K562 (cell line): Measurements from ENCODE around the gene RDH5. TPM values are rescaled to one million over a fixed set of nuclear protein-coding genes. Genes with fewer than 3 reads are reported as not detected.

Experiments used
- ATAC-seq: fragments of 200-7000 bp; cut with Tn5 transposase; 3 replicates; pipeline ENCODE4 v1.9.1; 2020; ENCODE audit warnings: moderate library complexity
- BruUV-seq: library from RNA; stranded (reverse); fragments of 400-500 nt; replicated peaks from 2 replicates; lab custom pipeline; 2021; lab: Mats Ljungman, UMichigan
- CTCF ChIA-PET: fragments of 300-600 bp; formaldehyde crosslinking; extraction: SDS; loops from one replicate; lab custom pipeline; 2021; ENCODE audit warnings: low intra/inter-chr PET ratio; lab: Yijun Ruan, JAX
- POLR2A ChIA-PET: fragments of 300-600, 350-650 bp; sonication (Branson Sonifier 250); formaldehyde crosslinking; extraction: SDS; loops from one replicate; lab custom pipeline; 2021; ENCODE audit warnings: antibody characterized with exemption, inconsistent platforms; lab: Yijun Ruan, JAX
- DNase-seq, 4 experiments: peaks; one replicate each; pipeline versions ENCODE4 v3.0.0 to v3.0.0-alpha.2; 2011 to 2018; ENCODE audit warnings: low spot score in 3 of 4, mixed read lengths in 3 of 4; ENCODE audit errors: extremely low read depth in 1 of 4
- FAIRE-seq: peaks from 2 replicates; lab custom pipeline; 2011; peaks lifted over from hg19 to GRCh38; lab: Jason Lieb, UNC
- H2AFZ ChIP-seq: 2 replicates; pipeline ENCODE4 v1.6.0; 2011; ENCODE audit warnings: low read depth, low read length, control low read depth, inconsistent platforms
- H3K27ac ChIP-seq: fragments of 200-600 bp; 3 replicates; pipeline ENCODE4 v1.8.0; 2011; ENCODE audit warnings: low read depth, mild to moderate bottlenecking, control low read depth, inconsistent platforms, low read length, moderate library complexity, mixed read lengths; ENCODE audit errors: extremely low read depth
- H3K27me3 ChIP-seq, 2 experiments: fragments of 300-600 bp in 1 of 2; 2 replicates in 1 of 2; 3 replicates in 1 of 2; pipeline versions ENCODE4 v1.6.0 to v1.8.0; 2011; ENCODE audit warnings: inconsistent platforms in 2 of 2, low read length in 2 of 2, mild to moderate bottlenecking in 1 of 2, mixed read lengths in 1 of 2, moderate library complexity in 1 of 2; ENCODE audit not compliant: control insufficient read depth in 2 of 2, insufficient read depth in 2 of 2
- H3K36me3 ChIP-seq: fragments of 300-600 bp; 3 replicates; pipeline ENCODE4 v1.8.0; 2011; ENCODE audit warnings: mild to moderate bottlenecking, low read length, inconsistent platforms; ENCODE audit not compliant: control insufficient read depth, insufficient read depth
- H3K4me1 ChIP-seq, 2 experiments: fragments of 200-600 bp in 1 of 2; replicated peaks in 1 of 2; 2 replicates in 1 of 2; 3 replicates in 1 of 2; pipeline versions ENCODE4 v1.5.1 to v1.8.0; 2011; ENCODE audit warnings: inconsistent platforms in 2 of 2, low read length in 2 of 2, mild to moderate bottlenecking in 1 of 2, mixed read lengths in 1 of 2, moderate library complexity in 1 of 2; ENCODE audit not compliant: control insufficient read depth in 2 of 2, insufficient read depth in 2 of 2
- H3K4me2 ChIP-seq: 2 replicates; pipeline ENCODE4 v1.6.1; 2011; ENCODE audit warnings: low read length, control low read depth, inconsistent platforms, mixed read lengths; ENCODE audit not compliant: insufficient read depth
- H3K4me3 ChIP-seq: fragments of 200-600 bp; sonication (generic), shearing (Covaris generic); 2 replicates; pipeline ENCODE4 v1.5.1; 2016; ENCODE audit warnings: control low read depth, inconsistent platforms
- H3K79me2 ChIP-seq: fragments of 200-600 bp; 3 replicates; pipeline ENCODE4 v1.8.0; 2011; ENCODE audit warnings: low read length, inconsistent platforms; ENCODE audit not compliant: control insufficient read depth, insufficient read depth
- H3K9ac ChIP-seq, 2 experiments: 2 replicates each; pipeline versions ENCODE4 v1.6.0 to v1.6.1; 2011; ENCODE audit warnings: low read depth in 2 of 2, low read length in 2 of 2, control low read depth in 1 of 2, inconsistent platforms in 1 of 2, mild to moderate bottlenecking in 1 of 2, mixed read lengths in 1 of 2; ENCODE audit not compliant: insufficient read depth in 1 of 2
- H3K9me1 ChIP-seq: one replicate; pipeline ENCODE4 v1.6.0; 2011; ENCODE audit warnings: inconsistent platforms, mild to moderate bottlenecking, low read length, moderate library complexity; ENCODE audit not compliant: control insufficient read depth, insufficient read depth
- H3K9me3 ChIP-seq: replicated peaks from 2 replicates; pipeline ENCODE4 v1.5.1; 2011; ENCODE audit warnings: low read depth, low read length, inconsistent platforms; ENCODE audit not compliant: control insufficient read depth, insufficient read depth
- H4K20me1 ChIP-seq: replicated peaks from 2 replicates; pipeline ENCODE4 v1.6.1; 2011; ENCODE audit warnings: low read length, inconsistent platforms, mixed read lengths; ENCODE audit not compliant: control insufficient read depth, insufficient read depth
- BCOR ChIP-seq: fragments of 450-650 bp; IDR thresholded peaks from 2 replicates; pipeline ENCODE4 v1.6.1; 2016
- CBFA2T3 ChIP-seq: fragments of 450-650 bp; IDR thresholded peaks from 2 replicates; pipeline ENCODE4 v1.6.1; 2017
- CCAR2 ChIP-seq: fragments of 200-400 bp; formaldehyde crosslinking; IDR thresholded peaks from 2 replicates; pipeline ENCODE4 v1.6.1; 2017; ENCODE audit warnings: mild to moderate bottlenecking, low read depth, low read length
- KDM2B ChIP-seq: fragments of 250-450 bp; sonication (Bioruptor Pico); IDR thresholded peaks from 2 replicates; pipeline ENCODE4 v1.8.0; 2021; ENCODE audit warnings: mild to moderate bottlenecking, moderate library complexity
- KLF16 ChIP-seq: IDR thresholded peaks from 2 replicates; pipeline ENCODE4 v1.6.1; 2016; ENCODE audit warnings: antibody characterized with exemption
- NR2C1 ChIP-seq, 2 experiments: fragments of 450-650 bp; IDR thresholded peaks; 2 replicates each; pipeline ENCODE4 v1.6.1; 2017; ENCODE audit warnings: mild to moderate bottlenecking in 2 of 2, antibody characterized with exemption in 1 of 2, inconsistent platforms in 1 of 2, missing compliant biosample characterization in 1 of 2, missing genetic modification characterization in 1 of 2
- SIX5 ChIP-seq, 2 experiments: IDR thresholded peaks; 2 replicates each; pipeline ENCODE4 v1.6.1; 2011; ENCODE audit warnings: low read length in 2 of 2, borderline replicate concordance in 1 of 2, low read depth in 1 of 2, mild to moderate bottlenecking in 1 of 2, moderate library complexity in 1 of 2; ENCODE audit not compliant: insufficient read depth in 1 of 2
- STAT5A ChIP-seq: IDR thresholded peaks from 2 replicates; pipeline ENCODE4 v1.6.1; 2012; ENCODE audit warnings: low read length, inconsistent platforms, borderline replicate concordance
- TAF7 ChIP-seq: fragments of 450-650 bp; IDR thresholded peaks from 2 replicates; pipeline ENCODE4 v1.6.1; 2016; ENCODE audit warnings: missing genetic modification characterization, missing compliant biosample characterization
- TEAD1 ChIP-seq, 2 experiments: fragments of 450-650 bp in 1 of 2; sonication (generic) in 1 of 2; formaldehyde crosslinking; IDR thresholded peaks; 2 replicates each; pipeline versions ENCODE4 v1.4.0 to v1.8.0; 2020 to 2022; ENCODE audit warnings: mild to moderate bottlenecking in 2 of 2, missing genetic modification reagents in 1 of 2
- ZC3H11A ChIP-seq: IDR thresholded peaks from 2 replicates; pipeline ENCODE4 v1.6.1; 2012; ENCODE audit warnings: low read depth, low read length, improper control_type of control experiment
- ZNF133 ChIP-seq: fragments of 250-450 bp; sonication (Bioruptor Pico); IDR thresholded peaks from 2 replicates; pipeline ENCODE4 v1.4.0; 2020; ENCODE audit warnings: mild to moderate bottlenecking
- WGBS: fragments of 100-300 bp; shearing (Covaris generic); methylation state at CpG from one replicate; pipeline ENCODE4 v1.1.6; 2016; ENCODE audit warnings: low coverage, mixed read lengths; ENCODE audit not compliant: insufficient coverage; ENCODE audit errors: missing lambda C conversion rate; 5-methylcytosine and 5-hydroxymethylcytosine counted together
- in situ Hi-C: fragments of 300-500 bp; cut with MboI; formaldehyde crosslinking; loops from 4 replicates; pipeline ENCODE4 v1.15.0; 2018; ENCODE audit warnings: inconsistent platforms, mixed read lengths
- intact Hi-C: fragments of 100-400 bp; cut with micrococcal nuclease; formaldehyde crosslinking; loops from 2 replicates; pipeline ENCODE4 v1.14.2; 2022
- polyA plus RNA-seq, 8 experiments: library from polyadenylated mRNA; depleted of rRNA in 4 of 8; stranded (reverse) in 5 of 8; unstranded in 3 of 8; fragments of >200 nt; fragmentation: Nextera tagmentation in 2 of 8; fragmentation: Illumina TruSeq in 1 of 8; extraction: Ambion mirVana in 2 of 8; extraction: Trizol in 1 of 8; gene quantifications; 2 replicates each; pipeline versions ENCODE4 v1.2.1 to v1.2.3, GENCODE V29; 2011 to 2014; ENCODE audit warnings: inconsistent platforms in 1 of 8, missing spikeins in 1 of 8
- total RNA-seq, 7 experiments: library from RNA; depleted of rRNA in 6 of 7; stranded (reverse); fragments of >200 nt in 6 of 7; fragmentation: Illumina TruSeq in 2 of 7; extraction: Trizol in 2 of 7; gene quantifications; 2 replicates each; pipeline versions ENCODE4 v1.2.1 to v1.2.3, GENCODE V29; 2011 to 2021; ENCODE audit warnings: low replicate concordance in 1 of 7
- TF ChIP-seq, protein P1 (sequence below): sonication (generic); formaldehyde crosslinking; IDR thresholded peaks from 2 replicates; pipeline ENCODE4 v1.8.0; 2022; ENCODE audit warnings: mild to moderate bottlenecking, missing genetic modification reagents, borderline replicate concordance
- TF ChIP-seq, protein P2 (sequence below): fragments of 250-450 bp; sonication (Bioruptor Pico); IDR thresholded peaks from 2 replicates; pipeline ENCODE4 v1.9.0; 2021; ENCODE audit warnings: mild to moderate bottlenecking, inconsistent platforms

Gene RDH5
- total and polyA plus RNA-seq, 9 of the 15 experiments (the other 6 are each of a cell fraction or from before 2014, with no cell fraction given): 0.28 to 2.0 (median 1.1) TPM; not detected in 1

DNA sequence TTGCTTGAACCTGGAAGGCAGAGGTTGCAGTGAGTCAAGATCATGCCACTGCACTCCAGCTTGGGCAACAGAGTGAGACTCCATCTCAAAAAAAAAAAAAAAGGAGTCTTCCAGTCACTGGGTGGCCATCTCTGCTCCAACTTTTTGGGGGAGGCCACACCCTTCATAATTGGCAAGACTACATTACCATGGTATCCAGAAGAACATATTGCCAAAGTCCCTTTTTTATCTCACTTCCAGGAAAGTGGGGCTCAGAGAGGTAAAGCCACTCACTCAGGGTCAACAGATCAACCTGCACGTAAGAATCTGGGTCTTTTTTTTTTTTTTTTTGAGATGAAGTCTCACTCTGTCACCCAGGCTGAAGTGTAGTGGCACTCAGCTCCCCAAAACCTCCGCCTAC is 13.7 kb downstream of the RDH5 start:
- ChIA-PET CTCF (no interaction called here), POLR2A (interaction anchor here (0.6 to 1.0 kb wide), 3 partner anchors 9 to 240 kb away, joined by 3 to 4 read pairs (median 3); partner anchors contain the start of gene RAB5B)
- H2AFZ ChIP-seq: no peak overlapping the region
- FAIRE-seq: no peak
- TF ChIP-seq, protein P1, sequence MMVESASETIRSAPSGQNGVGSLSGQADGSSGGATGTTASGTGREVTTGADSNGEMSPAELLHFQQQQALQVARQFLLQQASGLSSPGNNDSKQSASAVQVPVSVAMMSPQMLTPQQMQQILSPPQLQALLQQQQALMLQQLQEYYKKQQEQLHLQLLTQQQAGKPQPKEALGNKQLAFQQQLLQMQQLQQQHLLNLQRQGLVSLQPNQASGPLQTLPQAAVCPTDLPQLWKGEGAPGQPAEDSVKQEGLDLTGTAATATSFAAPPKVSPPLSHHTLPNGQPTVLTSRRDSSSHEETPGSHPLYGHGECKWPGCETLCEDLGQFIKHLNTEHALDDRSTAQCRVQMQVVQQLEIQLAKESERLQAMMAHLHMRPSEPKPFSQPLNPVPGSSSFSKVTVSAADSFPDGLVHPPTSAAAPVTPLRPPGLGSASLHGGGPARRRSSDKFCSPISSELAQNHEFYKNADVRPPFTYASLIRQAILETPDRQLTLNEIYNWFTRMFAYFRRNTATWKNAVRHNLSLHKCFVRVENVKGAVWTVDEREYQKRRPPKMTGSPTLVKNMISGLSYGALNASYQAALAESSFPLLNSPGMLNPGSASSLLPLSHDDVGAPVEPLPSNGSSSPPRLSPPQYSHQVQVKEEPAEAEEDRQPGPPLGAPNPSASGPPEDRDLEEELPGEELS: no peak
- TF ChIP-seq TEAD1 (CRISPR knock-in tag; IDR thresholded peaks at IDR 0.05): no peak
- no peak for TF ChIP-seq KLF16
- peak; percentile 20; the same call in 1 of the 2 replicates for TF ChIP-seq STAT5A
- no peak for TF ChIP-seq NR2C1 (IDR thresholded peaks at IDR 0.05)
- TF ChIP-seq NR2C1 (tag; IDR thresholded peaks at IDR 0.05): no peak
- TF ChIP-seq BCOR: no peak
- TF ChIP-seq KDM2B (CRISPR knock-in tag): no peak
- peak; percentile 6; the same call in 1 of the 2 replicates for TF ChIP-seq CBFA2T3
- TF ChIP-seq, protein P2, sequence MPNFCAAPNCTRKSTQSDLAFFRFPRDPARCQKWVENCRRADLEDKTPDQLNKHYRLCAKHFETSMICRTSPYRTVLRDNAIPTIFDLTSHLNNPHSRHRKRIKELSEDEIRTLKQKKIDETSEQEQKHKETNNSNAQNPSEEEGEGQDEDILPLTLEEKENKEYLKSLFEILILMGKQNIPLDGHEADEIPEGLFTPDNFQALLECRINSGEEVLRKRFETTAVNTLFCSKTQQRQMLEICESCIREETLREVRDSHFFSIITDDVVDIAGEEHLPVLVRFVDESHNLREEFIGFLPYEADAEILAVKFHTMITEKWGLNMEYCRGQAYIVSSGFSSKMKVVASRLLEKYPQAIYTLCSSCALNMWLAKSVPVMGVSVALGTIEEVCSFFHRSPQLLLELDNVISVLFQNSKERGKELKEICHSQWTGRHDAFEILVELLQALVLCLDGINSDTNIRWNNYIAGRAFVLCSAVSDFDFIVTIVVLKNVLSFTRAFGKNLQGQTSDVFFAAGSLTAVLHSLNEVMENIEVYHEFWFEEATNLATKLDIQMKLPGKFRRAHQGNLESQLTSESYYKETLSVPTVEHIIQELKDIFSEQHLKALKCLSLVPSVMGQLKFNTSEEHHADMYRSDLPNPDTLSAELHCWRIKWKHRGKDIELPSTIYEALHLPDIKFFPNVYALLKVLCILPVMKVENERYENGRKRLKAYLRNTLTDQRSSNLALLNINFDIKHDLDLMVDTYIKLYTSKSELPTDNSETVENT (CRISPR knock-in tag): no peak
- TF ChIP-seq ZNF133 (CRISPR knock-in tag): no peak
- TF ChIP-seq CCAR2: no peak
- no peak for TF ChIP-seq TAF7
- no peak for TF ChIP-seq ZC3H11A
- TF ChIP-seq SIX5 (IDR thresholded peaks at IDR 0.05; ENCODE audit: borderline replicate concordance in 1 of 2, insufficient read depth in 1 of 2, low read depth in 1 of 2, low read length in 2 of 2): no peak
- peaks cover 4% of the 10 kb centered on the region; the same call in 1 of the 3 replicates for H3K79me2 ChIP-seq
- no peak overlapping the region for H3K9ac ChIP-seq
- WGBS: 44% methylated on average over 2 of the region's 2 CpGs
- intact Hi-C loops (no loop called here), in situ Hi-C loops (no loop called here)
- no peaks in the 10 kb centered on the region for H3K36me3 ChIP-seq
- H3K9me3 ChIP-seq: no peaks in the 10 kb centered on the region
- H3K4me2 ChIP-seq: no peak overlapping the region
- no TSS peak for BruUV-seq
- no peak overlapping the region for H3K4me3 ChIP-seq
- peaks cover 26 to 33% of the 10 kb centered on the region in 2 experiments for H3K4me1 ChIP-seq
- H3K9me1 ChIP-seq: no peaks in the 10 kb centered on the region
- H3K27ac ChIP-seq: no peak overlapping the region
- no peak for DNase-seq
- no peak for ATAC-seq
- no peaks in the 10 kb centered on the region for H3K27me3 ChIP-seq
- no peaks in the 10 kb centered on the region for H4K20me1 ChIP-seq
